GM18909 (cell line): ENCODE data around the gene NRTN.

Experiments
- ATAC-seq: cut with Tn5 transposase; IDR thresholded peaks from one replicate; pipeline ENCODE4 v1.9.1; 2021; ENCODE audit warnings: mild to moderate bottlenecking; ENCODE audit not compliant: unreplicated experiment, poor library complexity

NRTN gene

GRCh38 chr19:5789886-5790558 is 14.8 kb upstream of the NRTN start:
- no peak for ATAC-seq

- ATAC-seq, result peak; percentile 93
Measured at GRCh38 chr19:5790559-5791520, 14.0 kb upstream of the NRTN start, which contains the start of gene DUS3L. DUS3L (minus strand) TSS chr19:5791163; CDS start chr19:5791141, 22 bp downstream.

GRCh38 chr19:5792224-5792623 is 12.6 kb upstream of the NRTN start:
- no peak for ATAC-seq

- no peak for ATAC-seq
Measured at GRCh38 chr19:5793188-5793587, 11.7 kb upstream of the NRTN start.

DNA sequence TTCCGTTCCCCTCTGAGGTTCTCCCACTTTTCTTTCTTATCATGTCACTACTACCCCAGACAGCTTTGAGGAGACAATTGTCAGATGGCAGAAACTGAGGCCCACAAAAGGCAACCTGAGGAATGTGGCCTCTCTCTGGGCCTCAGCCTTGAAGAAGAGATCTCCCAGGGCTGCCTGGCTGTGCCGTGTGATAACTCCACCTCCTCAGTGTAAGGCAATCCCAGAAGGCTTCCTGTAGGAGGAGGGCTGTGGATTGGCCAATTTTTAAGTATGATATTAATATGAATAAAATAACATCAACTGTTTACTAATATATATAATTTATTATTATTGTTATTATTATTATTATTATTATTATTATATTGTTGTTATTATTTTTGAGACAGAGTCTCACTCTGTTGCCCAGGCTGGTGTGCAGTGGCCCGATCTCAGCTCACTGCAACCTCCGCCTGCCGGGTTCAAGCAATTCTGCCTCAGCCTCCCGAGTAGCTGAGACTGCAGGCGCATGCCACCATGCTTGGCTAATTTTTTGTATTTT is 9.4 kb upstream of the NRTN start:
- no peak for ATAC-seq

DNA sequence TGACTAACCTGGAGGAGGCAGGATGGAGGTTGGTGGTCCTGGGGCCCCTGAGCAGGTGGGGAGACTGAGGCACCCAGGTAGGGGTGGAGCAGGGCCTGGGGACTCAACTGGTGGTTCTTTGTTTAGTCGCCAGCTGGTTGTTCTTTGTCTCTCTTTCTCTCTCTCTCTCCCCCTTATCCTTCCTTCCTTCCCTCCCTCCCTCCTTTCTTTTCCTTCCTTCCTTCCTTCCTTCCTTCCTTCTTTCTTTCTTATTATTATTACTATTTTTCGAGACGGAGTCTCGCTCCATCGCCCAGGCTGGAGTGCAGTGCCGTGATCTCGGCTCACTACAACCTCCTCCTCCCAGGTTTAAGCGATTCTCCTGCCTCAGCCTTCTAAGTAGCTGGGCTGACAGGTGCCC is 6.6 kb upstream of the NRTN start:
- ATAC-seq, result no peak

GRCh38 chr19:5799247-5800241 is 5.3 kb upstream of the NRTN start:
- ATAC-seq, result no peak

- no peak for ATAC-seq
Measured at GRCh38 chr19:5800361-5801270, 4.3 kb upstream of the NRTN start.

DNA sequence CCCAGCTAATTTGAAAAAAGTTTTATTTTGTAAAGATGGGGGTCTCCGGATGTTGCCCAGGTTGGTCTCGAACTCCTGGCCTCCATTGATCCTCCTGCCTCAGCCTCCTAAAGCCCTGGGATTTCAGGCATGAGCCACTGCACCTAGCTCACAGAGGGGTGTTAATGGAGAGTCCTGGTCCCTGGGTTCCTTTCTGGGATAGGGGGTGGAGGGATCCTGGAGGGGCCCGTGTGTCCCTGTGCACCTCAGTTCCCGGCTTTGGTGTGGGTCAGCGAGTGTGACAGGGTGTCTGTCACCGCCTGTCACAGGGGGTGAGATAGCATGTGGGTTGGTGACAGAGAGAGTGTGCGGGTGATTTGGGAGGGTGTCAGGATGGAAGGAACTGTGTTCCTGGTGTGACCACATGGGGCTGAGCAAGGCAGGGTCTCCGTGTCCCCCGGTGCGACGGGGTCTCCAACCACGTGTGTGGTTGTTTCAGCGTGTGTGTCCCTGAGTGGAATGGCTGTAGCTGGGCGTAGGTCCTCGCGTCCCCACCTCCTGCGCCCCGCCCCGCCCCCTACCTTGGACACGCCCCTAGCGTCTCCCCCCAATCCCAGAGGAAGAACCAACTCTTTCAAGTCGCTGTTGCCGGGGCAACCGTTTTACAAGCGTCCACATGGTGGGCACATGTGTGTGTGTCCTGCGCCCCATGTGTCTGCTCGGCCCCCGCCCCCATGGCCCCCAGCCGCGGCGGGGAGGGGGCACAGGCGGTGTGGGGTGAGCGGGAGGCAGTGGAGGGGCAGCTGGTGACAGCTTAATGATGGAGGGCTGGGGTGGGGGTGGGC is 2.9 kb upstream of the NRTN start:
- ATAC-seq, result no peak

- ATAC-seq, result no peak
Measured at GRCh38 chr19:5803441-5803751, 1.5 kb upstream of the NRTN start.

GRCh38 chr19:5803752-5804515 is 933 bp upstream of the NRTN start:
- ATAC-seq, result peak; percentile 82

DNA sequence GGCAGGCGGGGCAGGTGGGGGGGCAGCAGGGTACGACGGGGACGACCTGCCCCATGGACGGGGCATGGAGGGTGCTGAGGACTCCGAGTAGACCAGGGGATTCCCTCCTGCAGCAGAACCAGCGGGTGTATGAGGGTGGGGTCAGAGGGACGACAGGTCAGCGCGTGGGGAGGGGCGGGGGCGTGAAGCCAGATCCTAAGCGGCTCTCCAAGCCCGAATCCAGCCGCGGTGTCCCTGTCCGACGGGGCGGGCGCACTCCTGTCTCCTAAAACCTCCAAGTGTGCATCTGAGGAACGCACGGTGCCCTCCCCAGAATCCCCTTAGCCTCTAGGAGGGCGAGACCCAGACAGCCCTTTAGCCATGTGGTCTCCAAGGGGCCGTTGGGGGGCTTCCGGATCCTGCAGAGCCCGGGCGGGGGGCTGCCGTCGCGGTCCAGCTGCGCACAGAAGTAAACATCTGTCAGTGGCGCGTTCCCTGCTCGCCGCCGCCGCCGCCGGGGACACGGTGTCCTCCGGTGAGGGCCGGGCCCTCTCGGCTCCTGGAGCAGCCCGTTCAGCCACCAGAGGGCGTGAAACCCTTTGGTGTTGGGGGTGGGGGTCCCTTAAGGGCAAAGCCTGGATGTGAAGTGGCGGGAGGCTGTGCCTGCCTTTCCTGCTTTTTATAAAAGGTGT is 730 bp downstream of the NRTN start:
- no peak for ATAC-seq

DNA sequence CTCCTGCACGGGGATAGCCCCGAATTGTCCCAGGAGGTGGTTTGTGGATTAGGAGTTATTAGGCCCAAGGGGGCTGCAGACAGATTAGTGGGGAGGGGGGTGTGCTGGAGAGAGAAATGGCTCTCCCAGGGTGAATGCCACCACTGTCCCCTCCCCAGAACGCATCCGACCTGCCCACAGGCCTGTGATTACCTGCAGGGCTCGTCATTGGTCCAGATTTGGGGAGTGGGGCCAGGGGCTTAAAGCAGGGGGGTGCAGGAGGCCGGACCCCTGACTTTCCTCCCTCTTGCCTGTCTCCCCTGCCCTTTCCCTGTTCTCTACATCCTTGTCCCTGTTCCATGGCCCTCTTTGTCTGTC is 1.2 kb downstream of the NRTN start:
- ATAC-seq, result no peak

- no peak for ATAC-seq
Measured at GRCh38 chr19:5806905-5807304, 2.0 kb downstream of the NRTN start.

- ATAC-seq, result no peak
Measured at GRCh38 chr19:5808120-5808816, 3.4 kb downstream of the NRTN start.

- ATAC-seq, result no peak
Measured at GRCh38 chr19:5809053-5809452, 4.2 kb downstream of the NRTN start.

DNA sequence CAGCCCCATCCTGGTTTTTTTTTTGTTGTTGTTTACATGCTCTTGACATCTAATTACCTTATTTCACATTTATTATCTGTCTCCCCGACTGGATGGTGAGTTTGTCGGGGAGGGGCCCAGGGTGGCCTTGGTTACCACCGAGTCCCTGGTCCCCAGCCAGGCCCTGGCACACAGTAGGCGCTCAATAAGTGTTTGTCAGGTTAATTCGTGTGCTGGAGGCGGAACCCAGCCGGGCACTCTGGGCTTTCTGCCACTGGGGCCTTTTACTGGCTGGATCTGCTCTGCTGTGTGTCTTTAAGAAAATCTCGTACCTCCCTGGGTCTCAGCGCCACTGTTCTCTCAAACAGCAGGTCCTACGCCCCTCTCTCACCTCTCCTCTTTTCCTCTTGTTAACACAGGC is 4.6 kb downstream of the NRTN start:
- ATAC-seq, result no peak
